ENCODE measurements around the gene PATE3. TPM values are rescaled to one million over a fixed set of nuclear protein-coding genes. Genes with fewer than 3 reads are reported as not detected.

The PATE3 gene
- total and polyA plus RNA-seq, 2 of the 8 experiments (the other 6 are each of a cell fraction or from before 2014, with no cell fraction given): not detected

DNA sequence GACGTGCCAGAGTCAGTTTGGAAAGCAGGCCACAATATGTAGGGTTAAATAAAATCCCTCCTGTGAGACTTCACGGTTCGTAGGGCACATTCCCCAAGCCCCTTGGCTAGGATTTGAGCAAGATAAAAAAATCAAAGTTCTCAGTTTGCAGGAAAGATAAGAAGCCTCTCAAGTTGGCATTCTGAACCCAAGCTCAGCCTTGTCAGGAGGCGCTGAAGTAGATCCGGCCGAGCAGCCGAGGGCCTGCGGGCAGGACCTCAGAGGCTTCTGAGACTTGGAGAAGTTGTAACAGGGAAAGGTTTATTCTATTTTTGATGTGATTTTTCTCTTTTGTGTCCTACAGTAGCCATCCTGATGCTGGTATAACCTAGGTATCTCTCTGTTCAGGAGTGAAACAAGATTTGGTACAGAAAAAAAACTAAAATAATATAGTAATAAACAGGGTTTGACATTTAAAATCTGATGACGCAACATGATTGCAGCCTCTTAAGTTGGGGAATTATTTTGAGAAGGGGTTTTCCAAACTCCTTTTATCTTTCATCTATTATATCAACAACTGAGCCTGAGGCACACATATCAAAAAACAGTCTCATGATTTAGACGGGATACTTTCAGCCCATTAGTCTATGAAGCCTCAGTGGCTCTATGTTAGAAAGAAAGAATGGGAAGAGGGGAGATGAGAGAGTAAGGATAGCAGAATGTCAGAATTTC is 19.4 kb upstream of the PATE3 start:
- H3K4me1 ChIP-seq (replicated peaks in 1 of 4; ENCODE audit: control insufficient read depth in 3 of 4, insufficient read depth in 4 of 4, low read length in 3 of 4): no peaks in the 10 kb centered on the region; a peak in 1 of 7 replicates
- H2BK5ac ChIP-seq (ENCODE audit: low read depth, low read length): no peak overlapping the region
- no peak overlapping the region for H4K8ac ChIP-seq (ENCODE audit: extremely low read depth, insufficient read depth, low read length)
- 89% methylated on average over 10 of the region's 10 CpGs; no CpG with 5 or more reads in 1 of the 2 experiments for WGBS, 2 experiments (ENCODE audit: extremely low coverage in 1 of 2, insufficient coverage in 1 of 2, insufficient read length in 1 of 2, insufficient replicate concordance in 2 of 2, low coverage in 1 of 2, low lambda C conversion rate in 2 of 2, missing lambda C conversion rate in 1 of 2)
- H3K56ac ChIP-seq (replicated peaks; ENCODE audit: insufficient read length, low read depth, low read length): no peak overlapping the region
- H3K9ac ChIP-seq (replicated peaks in 1 of 4; ENCODE audit: extremely low read depth in 1 of 4, low read depth in 3 of 4, low read length in 3 of 4): no peak overlapping the region
- H2BK20ac ChIP-seq (ENCODE audit: low read length): no peak overlapping the region
- no peak overlapping the region for H3K4me2 ChIP-seq (ENCODE audit: insufficient read depth in 1 of 2, low read depth in 2 of 2, low read length in 2 of 2)
- no peak overlapping the region for H3K14ac ChIP-seq (ENCODE audit: insufficient read length)
- no peak overlapping the region for H3K27ac ChIP-seq (ENCODE audit: low read depth, low read length)
- FAIRE-seq (no peak), DNase-seq (ENCODE audit: low read depth in 1 of 2, low spot score in 2 of 2) (no peak)
- no peaks in the 10 kb centered on the region for H3K23me2 ChIP-seq (ENCODE audit: low read depth, low read length)
- H4K20me1 ChIP-seq (replicated peaks in 1 of 2; ENCODE audit: control insufficient read depth in 1 of 2, insufficient read depth in 2 of 2, low read length in 2 of 2): no peaks in the 10 kb centered on the region
- H3K4ac ChIP-seq (replicated peaks; ENCODE audit: insufficient read length, low read depth, low read length): no peak overlapping the region
- H4K5ac ChIP-seq (ENCODE audit: insufficient read length, low read depth, low read length): no peak overlapping the region
- no peak overlapping the region for H2BK120ac ChIP-seq (replicated peaks; ENCODE audit: low read depth, low read length)
- H3K9me3 ChIP-seq (ENCODE audit: insufficient read depth in 2 of 2, low read depth in 1 of 2, low read length in 1 of 2): no peaks in the 10 kb centered on the region
- H2AFZ ChIP-seq (ENCODE audit: low read length): no peak overlapping the region
- H3K18ac ChIP-seq (ENCODE audit: extremely low read depth, low read length): no peak overlapping the region
- ChIA-PET CTCF (ENCODE audit: partially characterized antibody) (no interaction called here), POLR2A (ENCODE audit: partially characterized antibody) (no interaction called here)
- no peak overlapping the region for H2BK15ac ChIP-seq (ENCODE audit: low read length)
- H3K4me3 ChIP-seq (ENCODE audit: extremely low read depth in 1 of 4, insufficient read depth in 2 of 4, low read depth in 3 of 4, low read length in 4 of 4): no peak overlapping the region
- no peak overlapping the region for H4K91ac ChIP-seq (replicated peaks; ENCODE audit: insufficient read length, low read length)
- no peaks in the 10 kb centered on the region for H3K36me3 ChIP-seq (ENCODE audit: control insufficient read depth in 2 of 4, insufficient read depth in 4 of 4, low read length in 3 of 4)
- no peak overlapping the region for H2BK12ac ChIP-seq (ENCODE audit: low read depth, low read length)
- no peaks in the 10 kb centered on the region for H3K27me3 ChIP-seq (replicated peaks in 1 of 4; ENCODE audit: control insufficient read depth in 3 of 4, extremely low read depth in 1 of 4, insufficient read depth in 3 of 4, low read length in 3 of 4)
- no peak overlapping the region for H3K23ac ChIP-seq (ENCODE audit: insufficient read length)
- H3K79me1 ChIP-seq (ENCODE audit: low read depth, low read length): no peaks in the 10 kb centered on the region
- no peak overlapping the region for H2AK5ac ChIP-seq (ENCODE audit: low read depth, low read length)
- no peaks in the 10 kb centered on the region for H3K79me2 ChIP-seq (ENCODE audit: control insufficient read depth in 1 of 2, insufficient read depth in 2 of 2, low read length in 2 of 2)
- TF ChIP-seq, protein P1, sequence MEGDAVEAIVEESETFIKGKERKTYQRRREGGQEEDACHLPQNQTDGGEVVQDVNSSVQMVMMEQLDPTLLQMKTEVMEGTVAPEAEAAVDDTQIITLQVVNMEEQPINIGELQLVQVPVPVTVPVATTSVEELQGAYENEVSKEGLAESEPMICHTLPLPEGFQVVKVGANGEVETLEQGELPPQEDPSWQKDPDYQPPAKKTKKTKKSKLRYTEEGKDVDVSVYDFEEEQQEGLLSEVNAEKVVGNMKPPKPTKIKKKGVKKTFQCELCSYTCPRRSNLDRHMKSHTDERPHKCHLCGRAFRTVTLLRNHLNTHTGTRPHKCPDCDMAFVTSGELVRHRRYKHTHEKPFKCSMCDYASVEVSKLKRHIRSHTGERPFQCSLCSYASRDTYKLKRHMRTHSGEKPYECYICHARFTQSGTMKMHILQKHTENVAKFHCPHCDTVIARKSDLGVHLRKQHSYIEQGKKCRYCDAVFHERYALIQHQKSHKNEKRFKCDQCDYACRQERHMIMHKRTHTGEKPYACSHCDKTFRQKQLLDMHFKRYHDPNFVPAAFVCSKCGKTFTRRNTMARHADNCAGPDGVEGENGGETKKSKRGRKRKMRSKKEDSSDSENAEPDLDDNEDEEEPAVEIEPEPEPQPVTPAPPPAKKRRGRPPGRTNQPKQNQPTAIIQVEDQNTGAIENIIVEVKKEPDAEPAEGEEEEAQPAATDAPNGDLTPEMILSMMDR (IDR thresholded peaks at IDR 0.05; ENCODE audit: control extremely low read depth in 1 of 3, insufficient read depth in 1 of 3, low read depth in 1 of 3, low read length in 3 of 3): no peak
- TF ChIP-seq BACH1 (IDR thresholded peaks at IDR 0.05; ENCODE audit: low read length) (no peak), CEBPB (IDR thresholded peaks at IDR 0.05; ENCODE audit: low read depth, low read length) (no peak), BRCA1 (IDR thresholded peaks at IDR 0.05; ENCODE audit: low read depth, low read length) (no peak), RBBP5 (IDR thresholded peaks at IDR 0.05; ENCODE audit: borderline replicate concordance, low read depth, low read length) (no peak), EZH2 (IDR thresholded peaks at IDR 0.05; ENCODE audit: low read depth, low read length, severe bottlenecking) (no peak), SIN3A (conservative IDR thresholded peaks at IDR 0.05 in 1 of 2, IDR thresholded peaks at IDR 0.05 in 1 of 2; ENCODE audit: low read depth in 1 of 2, low read length in 2 of 2) (no peak), CBX8 (IDR thresholded peaks at IDR 0.05; ENCODE audit: borderline replicate concordance, low read depth, low read length) (no peak), SUZ12 (IDR thresholded peaks at IDR 0.05; ENCODE audit: low read length) (no peak), SP1 (IDR thresholded peaks at IDR 0.05; ENCODE audit: low read depth, low read length) (no peak)
- TF ChIP-seq, protein P2, sequence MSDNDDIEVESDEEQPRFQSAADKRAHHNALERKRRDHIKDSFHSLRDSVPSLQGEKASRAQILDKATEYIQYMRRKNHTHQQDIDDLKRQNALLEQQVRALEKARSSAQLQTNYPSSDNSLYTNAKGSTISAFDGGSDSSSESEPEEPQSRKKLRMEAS (IDR thresholded peaks at IDR 0.05): no peak
